ENCODE results near the gene NFATC3. TPM values are rescaled to one million over a fixed set of nuclear protein-coding genes. Genes with fewer than 3 reads are reported as not detected.
"Not testable (repeated sequence)": the region's sequence is repeated elsewhere in the genome, so short reads cannot be mapped to it uniquely, and the experiment has no call there.

NFATC3 gene
- total RNA-seq, 2 experiments from 2014 or later = 208 to 209 TPM

DNA sequence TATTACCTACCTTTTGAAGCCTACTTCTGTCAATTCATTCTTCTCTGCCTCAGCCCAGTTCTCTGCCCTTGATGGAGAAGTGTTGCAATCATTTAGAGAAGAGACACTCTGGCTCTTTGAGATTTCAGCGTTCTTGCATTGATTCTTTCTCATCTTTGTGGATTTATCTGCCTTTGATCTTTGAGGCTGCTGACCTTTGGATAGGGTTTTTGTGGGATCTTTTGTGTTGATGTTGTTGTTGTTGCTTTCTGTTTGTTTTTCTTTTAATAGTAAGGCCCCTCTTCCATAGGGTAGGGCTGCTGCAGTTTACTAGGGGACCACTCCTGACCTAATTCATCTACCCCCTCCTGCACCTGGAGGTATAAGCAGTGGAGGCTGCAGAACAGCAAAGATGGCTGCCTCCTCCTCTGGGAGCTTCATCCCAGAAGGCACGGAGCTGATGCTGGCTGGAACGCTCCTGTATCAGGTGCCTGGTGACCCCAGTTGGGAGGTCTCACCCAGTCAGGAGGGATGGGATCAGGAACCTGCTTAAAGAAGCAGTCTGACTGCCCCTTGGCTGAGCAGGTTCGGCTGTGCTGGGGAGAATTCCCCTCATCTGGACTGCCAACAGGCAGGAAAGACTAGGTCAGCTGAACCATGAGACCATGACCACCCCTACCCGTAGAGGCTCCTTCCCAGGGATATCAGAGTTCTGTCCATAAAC lies 28.0 kb downstream of the NFATC3 start:
- CTCF ChIA-PET = no interaction called here
- peaks cover 50% of the 10 kb centered on the region for H3K36me3 Mint-ChIP-seq (ENCODE audit: low read depth)
- peaks cover 83% of the 10 kb centered on the region for H3K4me1 Mint-ChIP-seq
- no peak for DNase-seq
- no peak overlapping the region for H3K4me3 Mint-ChIP-seq
- H3K9me3 Mint-ChIP-seq = peaks cover 34% of the 10 kb centered on the region
- no peaks in the 10 kb centered on the region for H3K27me3 Mint-ChIP-seq
- H3K27ac Mint-ChIP-seq = no peak overlapping the region
- POLR2A ChIA-PET = no interaction called here

DNA sequence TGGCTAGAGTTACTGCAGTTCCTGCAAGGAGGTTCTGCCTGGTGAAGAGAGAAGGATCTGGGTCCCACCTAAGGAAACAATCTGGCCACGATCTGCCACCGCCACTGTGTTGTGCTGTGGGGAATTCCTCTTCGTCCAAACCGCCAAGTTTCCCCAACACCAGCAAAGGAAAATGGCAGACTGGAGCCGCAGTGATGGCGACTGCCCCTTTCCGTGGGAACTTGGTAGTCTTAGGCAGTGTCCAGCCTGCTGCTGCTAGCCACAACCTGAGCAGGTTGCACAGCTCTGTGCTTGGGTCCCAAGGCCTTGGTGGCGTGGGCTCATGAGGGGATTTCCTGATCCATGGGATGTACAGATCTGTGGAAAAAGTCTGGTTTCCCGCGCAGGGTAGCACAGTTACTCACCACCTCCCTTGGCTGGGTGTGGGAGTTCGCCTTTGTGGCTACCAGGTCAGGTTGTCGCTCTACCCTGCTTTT lies 28.6 kb downstream of the NFATC3 start:
- Mint-ChIP-seq H3K27ac (no peak overlapping the region), H3K36me3 (ENCODE audit: low read depth) (peaks cover 47% of the 10 kb centered on the region), H3K4me1 (peaks cover 81% of the 10 kb centered on the region), H3K27me3 (no peaks in the 10 kb centered on the region), H3K9me3 (peaks cover 28% of the 10 kb centered on the region), H3K4me3 (no peak overlapping the region)
- ChIA-PET POLR2A (no interaction called here), CTCF (interaction anchor here (1.9 kb wide), 1 partner anchor 21 kb away, joined by 4 read pairs; no protein-coding TSS in a partner anchor)
- no peak for DNase-seq

DNA sequence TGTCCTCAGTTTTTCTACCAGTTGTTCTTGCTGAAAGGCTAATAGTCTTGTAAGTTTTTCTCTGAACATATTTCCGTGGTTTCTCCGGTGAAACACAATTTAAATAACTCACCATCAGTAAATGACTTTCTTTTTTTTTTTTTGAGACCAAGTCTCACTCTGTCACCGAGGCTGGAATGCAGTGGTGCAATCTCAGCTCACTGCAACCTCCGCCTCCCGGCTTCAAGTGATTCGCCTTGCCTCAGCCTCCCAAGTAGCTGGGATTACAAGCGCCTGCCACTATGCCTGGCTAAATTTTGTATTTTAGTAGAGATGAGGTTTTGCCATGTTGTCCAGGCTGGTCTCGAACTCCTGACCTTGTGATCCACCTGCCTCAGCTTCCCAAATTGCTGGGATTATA lies 29.8 kb downstream of the NFATC3 start:
- DNase-seq, H3K27me3 Mint-ChIP-seq, POLR2A ChIA-PET, H3K27ac Mint-ChIP-seq, H3K4me3 Mint-ChIP-seq: not testable (repeated sequence)
- CTCF ChIA-PET = interaction anchor here (0.6 to 1.9 kb wide), 2 partner anchors 22 to 41 kb away, joined by 4 read pairs; no protein-coding TSS in a partner anchor
- Mint-ChIP-seq H3K36me3 (ENCODE audit: low read depth) (peaks cover 43% of the 10 kb centered on the region), H3K4me1 (peaks cover 82% of the 10 kb centered on the region), H3K9me3 (peaks cover 17% of the 10 kb centered on the region)

DNA sequence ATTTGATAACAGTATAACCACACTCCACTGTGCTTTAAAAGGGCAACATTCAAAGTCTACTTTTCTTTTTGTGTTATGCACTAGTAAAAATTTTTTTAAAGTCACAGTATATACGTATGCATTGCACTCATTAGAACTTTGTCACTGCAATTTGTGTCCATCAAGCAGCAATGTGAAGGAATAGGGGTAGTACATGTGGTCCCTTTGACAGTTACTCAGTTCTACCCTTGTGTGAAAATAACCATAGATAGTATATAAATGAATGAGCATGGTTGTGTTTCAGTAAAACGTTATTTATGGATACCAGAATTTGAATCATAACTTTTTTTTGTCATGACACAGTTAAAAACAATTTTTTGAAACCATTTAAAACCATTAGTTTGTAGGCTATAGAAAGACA lies 30.7 kb downstream of the NFATC3 start:
- no peaks in the 10 kb centered on the region for H3K27me3 Mint-ChIP-seq
- H3K9me3 Mint-ChIP-seq = peaks cover 12% of the 10 kb centered on the region
- peaks cover 77% of the 10 kb centered on the region for H3K4me1 Mint-ChIP-seq
- H3K36me3 Mint-ChIP-seq (ENCODE audit: low read depth) = peaks cover 37% of the 10 kb centered on the region
- H3K4me3 Mint-ChIP-seq = no peak overlapping the region
- ChIA-PET CTCF (no interaction called here), POLR2A (no interaction called here)
- no peak for DNase-seq
- H3K27ac Mint-ChIP-seq = no peak overlapping the region

DNA sequence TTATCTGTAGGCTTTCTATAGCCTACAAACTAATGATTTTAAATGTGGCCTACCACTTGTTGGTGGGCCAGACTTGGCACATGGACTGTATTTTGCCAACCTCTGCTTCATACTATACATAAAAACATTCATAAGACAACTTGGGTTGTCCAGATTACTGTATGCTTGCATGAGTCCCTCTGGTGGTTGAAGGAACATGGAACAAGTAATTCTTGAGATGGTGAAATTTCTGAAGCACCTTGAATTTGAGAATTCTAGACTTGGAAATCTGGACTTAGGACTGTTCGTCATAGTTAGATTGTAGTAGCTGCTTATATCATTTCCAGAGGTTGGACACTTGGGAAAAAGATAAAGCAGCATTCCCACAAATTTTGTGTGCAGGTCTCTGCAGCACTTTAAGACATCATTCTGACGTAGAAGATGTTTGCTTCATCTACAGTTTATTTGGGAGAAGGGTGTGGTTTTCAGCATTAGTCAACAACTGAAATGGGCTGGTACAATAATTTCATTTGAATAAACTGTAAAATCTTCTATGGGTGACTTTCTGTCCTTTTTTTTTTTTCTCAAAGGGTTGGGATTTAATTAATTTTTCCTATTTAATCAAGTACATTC lies 31.2 kb downstream of the NFATC3 start:
- H3K27ac Mint-ChIP-seq = no peak overlapping the region
- H3K4me3 Mint-ChIP-seq = no peak overlapping the region
- H3K36me3 Mint-ChIP-seq (ENCODE audit: low read depth) = peaks cover 32% of the 10 kb centered on the region
- H3K27me3 Mint-ChIP-seq = no peaks in the 10 kb centered on the region
- DNase-seq = no peak
- POLR2A ChIA-PET = interaction anchor here (1.8 to 3.4 kb wide), 2 partner anchors 23 to 30 kb away, joined by 7 to 16 read pairs; partner anchors contain the start of gene NFATC3
- peaks cover 8% of the 10 kb centered on the region for H3K9me3 Mint-ChIP-seq
- peaks cover 72% of the 10 kb centered on the region for H3K4me1 Mint-ChIP-seq
- CTCF ChIA-PET = interaction anchor here (1.4 to 2.0 kb wide), 2 partner anchors 23 to 31 kb away, joined by 4 to 9 read pairs; partner anchors contain the start of gene NFATC3

DNA sequence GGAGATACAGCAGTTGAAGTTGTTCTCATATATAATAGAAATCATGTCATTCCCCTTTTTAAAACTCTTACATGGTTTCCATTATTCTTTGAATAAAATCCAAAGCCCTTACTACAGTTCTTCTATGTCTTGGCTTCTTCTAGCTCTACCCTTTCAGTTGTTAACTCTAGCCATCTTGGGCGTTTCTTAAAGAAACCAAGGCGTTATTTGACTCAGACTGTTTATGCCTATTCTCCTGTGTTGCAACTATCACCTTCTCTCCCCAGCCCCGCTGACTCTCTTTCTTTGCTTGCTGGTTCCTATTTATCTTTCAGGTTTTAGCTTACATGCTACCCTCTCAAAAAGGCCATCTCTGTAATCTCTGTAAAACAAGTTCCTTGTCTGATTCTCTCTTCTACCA lies 32.7 kb downstream of the NFATC3 start:
- DNase-seq = no peak
- peak overlapping the region; percentile 34 for H3K27ac Mint-ChIP-seq
- peaks cover 33% of the 10 kb centered on the region for H3K36me3 Mint-ChIP-seq (ENCODE audit: low read depth)
- no peaks in the 10 kb centered on the region for H3K27me3 Mint-ChIP-seq
- no peak overlapping the region for H3K4me3 Mint-ChIP-seq
- H3K9me3 Mint-ChIP-seq = no peaks in the 10 kb centered on the region
- peaks cover 73% of the 10 kb centered on the region for H3K4me1 Mint-ChIP-seq
- ChIA-PET POLR2A (interaction anchor here (0.8 to 3.4 kb wide), 3 partner anchors 9 to 32 kb away, joined by 3 to 16 read pairs (median 7); partner anchors contain the start of gene NFATC3), CTCF (interaction anchor here (0.6 to 2.3 kb wide), 6 partner anchors 8 to 618 kb away, joined by 3 to 9 read pairs (median 3); partner anchors contain the start of gene NFATC3)

DNA sequence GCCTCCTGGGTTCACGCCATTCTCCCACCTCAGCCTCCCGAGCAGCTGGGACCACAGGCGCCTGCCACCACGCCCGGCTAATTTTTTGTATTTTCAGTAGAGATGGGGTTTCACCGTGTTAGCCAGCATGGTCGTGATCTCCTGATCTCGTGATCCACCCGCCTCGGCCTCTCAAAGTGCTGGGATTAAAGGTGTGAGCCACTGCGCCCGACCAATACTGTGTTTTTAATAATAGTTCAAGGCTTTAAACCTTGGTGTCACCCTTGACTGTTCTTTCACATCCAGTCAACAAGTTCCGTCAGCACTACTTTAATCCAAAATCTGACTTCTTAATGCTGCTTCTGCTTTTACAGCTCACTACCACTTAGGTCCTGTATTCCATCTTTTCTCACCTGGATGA lies 33.8 kb downstream of the NFATC3 start:
- not testable (repeated sequence) for H3K27me3 Mint-ChIP-seq, H3K27ac Mint-ChIP-seq, H3K4me3 Mint-ChIP-seq, H3K9me3 Mint-ChIP-seq, DNase-seq
- Mint-ChIP-seq H3K36me3 (ENCODE audit: low read depth) (peaks cover 30% of the 10 kb centered on the region), H3K4me1 (peaks cover 65% of the 10 kb centered on the region)
- ChIA-PET POLR2A (interaction anchor here (1.2 to 3.4 kb wide), 4 partner anchors 17 to 49 kb away, joined by 3 to 16 read pairs (median 3); partner anchors contain the start of gene NFATC3), CTCF (interaction anchor here (1.2 to 2.3 kb wide), 4 partner anchors 9 to 33 kb away, joined by 3 to 7 read pairs (median 4); partner anchors contain the start of gene NFATC3)

DNA sequence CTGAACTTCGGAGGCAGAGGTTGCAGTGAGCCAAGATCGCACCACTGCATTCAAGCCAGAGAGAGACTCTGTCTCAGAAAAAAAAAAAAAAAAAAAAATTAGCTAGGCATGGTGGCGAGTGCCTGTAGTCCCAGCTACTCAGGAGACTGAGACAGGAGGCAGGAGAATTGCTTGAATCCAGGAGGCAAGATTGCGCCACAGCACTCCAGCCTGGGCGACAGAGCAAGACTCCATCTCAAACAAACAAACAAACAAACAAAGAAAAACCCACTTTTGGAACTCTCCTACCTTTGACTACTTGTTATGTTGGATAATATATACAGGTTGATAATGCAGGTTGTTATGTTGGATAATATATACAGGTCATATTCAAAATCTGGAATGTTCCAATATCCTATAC lies 35.3 kb downstream of the NFATC3 start:
- H3K27ac Mint-ChIP-seq, H3K9me3 Mint-ChIP-seq, DNase-seq, H3K27me3 Mint-ChIP-seq, H3K4me3 Mint-ChIP-seq: not testable (repeated sequence)
- Mint-ChIP-seq H3K4me1 (peaks cover 55% of the 10 kb centered on the region), H3K36me3 (ENCODE audit: low read depth) (peaks cover 33% of the 10 kb centered on the region)
- ChIA-PET CTCF (interaction anchor here (0.7 to 1.4 kb wide), 4 partner anchors 22 to 305 kb away, joined by 3 to 4 read pairs (median 4); no protein-coding TSS in a partner anchor), POLR2A (interaction anchor here (1.1 to 1.3 kb wide), 2 partner anchors 12 to 36 kb away, joined by 3 to 4 read pairs; partner anchors contain the start of gene NFATC3)

DNA sequence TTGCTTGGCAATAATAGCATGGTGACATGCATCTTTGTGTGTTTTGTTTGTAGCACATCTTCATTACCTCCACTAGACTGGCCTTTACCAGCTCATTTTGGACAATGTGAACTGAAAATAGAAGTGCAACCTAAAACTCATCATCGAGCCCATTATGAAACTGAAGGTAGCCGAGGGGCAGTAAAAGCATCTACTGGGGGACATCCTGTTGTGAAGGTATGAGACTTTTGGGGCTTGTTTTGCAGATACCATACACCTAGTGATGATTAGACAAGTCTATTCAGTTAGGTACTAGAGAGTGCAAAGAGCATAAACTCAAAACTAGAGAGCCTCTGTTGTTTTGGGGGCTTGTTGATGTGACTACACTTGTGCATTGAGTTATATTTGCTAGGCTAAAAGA lies 41.2 kb downstream of the NFATC3 start:
- Mint-ChIP-seq H3K4me3 (no peak overlapping the region), H3K36me3 (ENCODE audit: low read depth) (peaks cover 57% of the 10 kb centered on the region), H3K27me3 (no peaks in the 10 kb centered on the region), H3K9me3 (no peaks in the 10 kb centered on the region), H3K4me1 (peaks cover 37% of the 10 kb centered on the region), H3K27ac (no peak overlapping the region)
- POLR2A ChIA-PET = interaction anchor here (1.5 to 1.6 kb wide), 2 partner anchors 9 to 12 kb away, joined by 3 read pairs; no protein-coding TSS in a partner anchor
- DNase-seq = no peak
- CTCF ChIA-PET = no interaction called here

DNA sequence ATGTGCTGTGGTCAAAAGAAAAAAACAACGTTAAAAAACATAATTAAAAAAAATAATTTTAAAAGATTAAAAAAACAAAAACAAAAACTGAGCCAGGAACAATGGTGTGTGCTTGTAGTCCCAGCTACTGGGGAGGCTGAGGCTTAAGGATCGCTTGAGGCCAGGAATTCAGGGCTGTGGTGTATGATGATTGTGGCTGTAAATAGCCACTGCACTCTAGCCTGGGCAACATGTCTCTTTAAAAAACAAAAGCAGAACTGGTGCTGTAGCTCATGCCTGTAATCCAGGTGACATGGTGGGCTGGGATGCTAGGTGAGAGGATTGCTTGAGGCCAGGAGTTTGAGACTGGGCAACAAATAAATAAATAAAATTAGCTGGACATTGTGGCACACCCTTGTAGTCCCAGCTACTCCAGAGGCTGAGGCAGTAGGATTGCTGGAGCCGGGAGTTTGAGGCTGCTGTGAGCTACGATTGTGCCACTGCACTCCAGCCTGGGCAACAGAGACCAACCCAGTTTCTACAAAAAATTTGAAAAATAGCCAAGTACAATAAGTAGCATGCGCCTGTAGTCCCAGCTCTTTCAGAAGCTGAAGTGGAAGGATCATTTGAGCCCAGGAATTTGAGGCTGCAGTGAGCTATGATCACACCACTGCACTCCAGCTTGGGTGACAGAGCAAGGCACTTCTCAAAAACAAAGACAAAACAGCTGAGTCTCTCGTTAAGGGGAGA lies 43.6 kb downstream of the NFATC3 start:
- POLR2A ChIA-PET = interaction anchor here (1.2 kb wide), 2 partner anchors 12 to 20 kb away, joined by 4 read pairs; no protein-coding TSS in a partner anchor
- Mint-ChIP-seq H3K4me3 (no peak overlapping the region), H3K36me3 (ENCODE audit: low read depth) (peaks cover 63% of the 10 kb centered on the region), H3K4me1 (peaks cover 42% of the 10 kb centered on the region), H3K27ac (no peak overlapping the region), H3K9me3 (no peaks in the 10 kb centered on the region), H3K27me3 (no peaks in the 10 kb centered on the region)
- CTCF ChIA-PET = interaction anchor here (2.0 kb wide), 1 partner anchor 10 kb away, joined by 7 read pairs; no protein-coding TSS in a partner anchor
- no peak for DNase-seq

DNA sequence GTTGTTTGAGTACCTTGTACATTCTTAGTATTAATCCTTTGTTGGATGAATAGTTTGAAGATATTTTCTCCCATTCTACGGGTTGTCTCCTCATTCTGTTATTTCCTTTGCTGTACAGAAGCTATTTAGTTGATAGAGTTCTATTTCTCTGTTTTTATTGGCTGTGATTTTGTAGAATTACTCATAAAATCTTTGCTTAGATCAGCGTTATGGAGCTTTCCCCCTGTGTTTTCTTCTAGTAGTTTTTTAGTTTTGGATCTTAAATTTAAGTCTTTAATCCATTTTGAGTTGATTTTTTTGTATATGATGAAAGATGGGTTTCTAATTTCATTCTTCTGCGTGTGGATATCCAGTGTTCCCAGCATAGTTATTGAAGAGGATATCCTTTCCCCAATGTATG lies 45.4 kb downstream of the NFATC3 start:
- Mint-ChIP-seq H3K36me3 (ENCODE audit: low read depth) (peaks cover 72% of the 10 kb centered on the region), H3K9me3 (no peaks in the 10 kb centered on the region), H3K4me3 (no peak overlapping the region), H3K27me3 (no peaks in the 10 kb centered on the region), H3K4me1 (peaks cover 45% of the 10 kb centered on the region), H3K27ac (no peak overlapping the region)
- DNase-seq = no peak
- POLR2A ChIA-PET = interaction anchor here (1.0 kb wide), 1 partner anchor 161 kb away, joined by 3 read pairs; no protein-coding TSS in a partner anchor
- CTCF ChIA-PET = no interaction called here
